ENCODE data around the gene CACYBP. TPM values are rescaled to one million over a fixed set of nuclear protein-coding genes. Genes with fewer than 3 reads are reported as not detected.
A peak's percentile ranks its signal among the peaks of the same experiment; 100 is the strongest.

The CACYBP gene
- total RNA-seq, 1 donor: 71.7 TPM

DNA sequence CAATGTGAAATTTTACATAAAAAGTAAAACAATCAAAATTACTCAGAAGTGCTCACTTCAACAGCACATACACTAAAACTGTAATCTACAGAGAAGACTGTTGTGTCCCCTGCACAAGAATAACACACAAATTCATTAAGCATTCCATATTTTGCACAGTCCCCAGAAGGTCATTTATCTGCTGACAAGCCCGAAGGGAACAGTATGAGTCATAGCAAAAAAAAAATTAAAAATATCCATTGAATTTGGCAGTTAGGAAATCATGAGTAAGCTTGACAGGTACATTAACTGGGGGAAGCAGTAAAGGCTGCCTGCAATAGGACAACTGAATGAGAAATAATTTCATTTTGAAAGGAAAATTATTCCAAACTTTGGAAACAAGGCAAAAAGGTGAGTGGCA lies 3.3 kb upstream of the CACYBP start:
- no peak overlapping the region for H3K4me2 ChIP-seq (ENCODE audit: insufficient read depth, low read length)
- H2AFZ ChIP-seq (ENCODE audit: low read length): no peak overlapping the region
- no peaks in the 10 kb centered on the region for H3K27me3 ChIP-seq (ENCODE audit: insufficient read depth, low read length)
- no peak for TF ChIP-seq CTCF (IDR thresholded peaks at IDR 0.05; ENCODE audit: extremely low read depth, low read depth, low read length)
- H3K9me3 ChIP-seq (ENCODE audit: low read depth, low read length): no peaks in the 10 kb centered on the region
- H4K20me1 ChIP-seq (ENCODE audit: insufficient read depth, low read length): peaks cover 2% of the 10 kb centered on the region
- DNase-seq (ENCODE audit: insufficient read length, low spot score, missing footprints): no peak
- no peaks in the 10 kb centered on the region for H3K36me3 ChIP-seq (ENCODE audit: insufficient read depth, low read length)
- no peak overlapping the region for H3K27ac ChIP-seq (ENCODE audit: low read depth, low read length)
- no peak overlapping the region for H3K4me3 ChIP-seq (ENCODE audit: insufficient read depth, low read length)
- peaks cover 27% of the 10 kb centered on the region for H3K4me1 ChIP-seq (ENCODE audit: insufficient read depth, low read length)
- peaks cover 16% of the 10 kb centered on the region for H3K79me2 ChIP-seq (ENCODE audit: insufficient read depth, low read length)

- Histone ChIP-seq H3K27ac (ENCODE audit: low read depth, low read length) (no peak overlapping the region), H3K4me1 (ENCODE audit: insufficient read depth, low read length) (peaks cover 27% of the 10 kb centered on the region)
Measured at GRCh38 chr1:174997041-174997440, 2.7 kb upstream of the CACYBP start.

GRCh38 chr1:174998569-174999215 lies 1.1 kb upstream of the CACYBP start:
- H3K9me3 ChIP-seq (ENCODE audit: low read depth, low read length): no peaks in the 10 kb centered on the region
- peak overlapping the region; percentile 98 for H3K27ac ChIP-seq (ENCODE audit: low read depth, low read length)
- no peaks in the 10 kb centered on the region for H3K27me3 ChIP-seq (ENCODE audit: insufficient read depth, low read length)
- peak; percentile 74 for TF ChIP-seq CTCF (IDR thresholded peaks at IDR 0.05; ENCODE audit: extremely low read depth, low read depth, low read length)
- peaks cover 27% of the 10 kb centered on the region for H3K4me1 ChIP-seq (ENCODE audit: insufficient read depth, low read length)
- H2AFZ ChIP-seq (ENCODE audit: low read length): peak overlapping the region; percentile 92
- peak; percentile 69 for DNase-seq (ENCODE audit: insufficient read length, low spot score, missing footprints)
- peaks cover 38% of the 10 kb centered on the region for H3K79me2 ChIP-seq (ENCODE audit: insufficient read depth, low read length)
- peak overlapping the region; percentile 78 for H3K4me3 ChIP-seq (ENCODE audit: insufficient read depth, low read length)
- peak overlapping the region; percentile 98 for H3K4me2 ChIP-seq (ENCODE audit: insufficient read depth, low read length)
- peaks cover 2% of the 10 kb centered on the region for H4K20me1 ChIP-seq (ENCODE audit: insufficient read depth, low read length)
- H3K36me3 ChIP-seq (ENCODE audit: insufficient read depth, low read length): no peaks in the 10 kb centered on the region

More at GRCh38 chr1:174997041-174997440, 2.7 kb upstream of the CACYBP start:
- DNase-seq (ENCODE audit: insufficient read length, low spot score, missing footprints): no peak
- no peak overlapping the region for H3K4me3 ChIP-seq (ENCODE audit: insufficient read depth, low read length)
- peaks cover 2% of the 10 kb centered on the region for H4K20me1 ChIP-seq (ENCODE audit: insufficient read depth, low read length)
- no peaks in the 10 kb centered on the region for H3K27me3 ChIP-seq (ENCODE audit: insufficient read depth, low read length)
- no peak overlapping the region for H3K4me2 ChIP-seq (ENCODE audit: insufficient read depth, low read length)
- H3K79me2 ChIP-seq (ENCODE audit: insufficient read depth, low read length): peaks cover 22% of the 10 kb centered on the region
- H3K36me3 ChIP-seq (ENCODE audit: insufficient read depth, low read length): no peaks in the 10 kb centered on the region
- no peak for TF ChIP-seq CTCF (IDR thresholded peaks at IDR 0.05; ENCODE audit: extremely low read depth, low read depth, low read length)
- no peaks in the 10 kb centered on the region for H3K9me3 ChIP-seq (ENCODE audit: low read depth, low read length)
- no peak overlapping the region for H2AFZ ChIP-seq (ENCODE audit: low read length)

- Histone ChIP-seq H3K79me2 (ENCODE audit: insufficient read depth, low read length) (peaks cover 45% of the 10 kb centered on the region), H4K20me1 (ENCODE audit: insufficient read depth, low read length) (peaks cover 2% of the 10 kb centered on the region), H3K4me3 (ENCODE audit: insufficient read depth, low read length) (peak overlapping the region; percentile 89), H3K9me3 (ENCODE audit: low read depth, low read length) (no peaks in the 10 kb centered on the region), H3K4me1 (ENCODE audit: insufficient read depth, low read length) (peaks cover 27% of the 10 kb centered on the region), H3K36me3 (ENCODE audit: insufficient read depth, low read length) (no peaks in the 10 kb centered on the region), H3K27ac (ENCODE audit: low read depth, low read length) (peak overlapping the region; percentile 98), H3K27me3 (ENCODE audit: insufficient read depth, low read length) (no peaks in the 10 kb centered on the region), H2AFZ (ENCODE audit: low read length) (peak overlapping the region; percentile 92), H3K4me2 (ENCODE audit: insufficient read depth, low read length) (peak overlapping the region; percentile 98)
- DNase-seq (ENCODE audit: insufficient read length, low spot score, missing footprints): peak; percentile 96
- TF ChIP-seq CTCF (IDR thresholded peaks at IDR 0.05; ENCODE audit: extremely low read depth, low read depth, low read length): no peak
Measured at GRCh38 chr1:174999216-174999935, 371 bp upstream of the CACYBP start.

Data from osteoblast (primary cell).